Sigmoid colon (tissue), 7 donors: ENCODE data around the gene PIGT. TPM values are rescaled to one million over a fixed set of nuclear protein-coding genes. Genes with fewer than 3 reads are reported as not detected.

Source experiments
- DNase-seq: peaks from one replicate; pipeline ENCODE4 v3.0.0-alpha.2; 2019
- H3K27ac ChIP-seq, 4 donors: fragments of 200-600 bp; sonication (generic); one replicate each; pipeline ENCODE4 v1.5.1; 2016 to 2019; ENCODE audit warnings: mild to moderate bottlenecking in 1 of 4
- H3K27me3 ChIP-seq, 3 donors: fragments of 200-600 bp; sonication (generic); one replicate each; pipeline ENCODE4 v1.5.1; 2019; ENCODE audit warnings: mild to moderate bottlenecking in 1 of 3
- H3K36me3 ChIP-seq, 4 donors: fragments of 200-600 bp; sonication (generic); one replicate each; pipeline ENCODE4 v1.5.1; 2016 to 2019
- H3K4me1 ChIP-seq, 4 donors: fragments of 200-600 bp; sonication (generic); one replicate each; pipeline ENCODE4 v1.5.1; 2017 to 2019
- H3K4me3 ChIP-seq, 4 donors: fragments of 200-600 bp; sonication (generic); one replicate each; pipeline ENCODE4 v1.5.1; 2017 to 2019; ENCODE audit warnings: mild to moderate bottlenecking in 2 of 4, moderate library complexity in 1 of 4
- H3K9me3 ChIP-seq, 4 donors: fragments of 200-600 bp in 3 of 4; sonication (generic) in 3 of 4; one replicate each; pipeline versions ENCODE4 v1.5.1 to v1.6.1; 2013 to 2019
- EP300 ChIP-seq, 4 donors: sonication (generic); formaldehyde crosslinking; IDR thresholded peaks; one replicate each; pipeline ENCODE4 v1.6.1; 2017; ENCODE audit warnings: antibody characterized with exemption in 4 of 4
- POLR2A ChIP-seq, 2 donors: fragments of 450-650 bp; IDR thresholded peaks; one replicate each; pipeline ENCODE4 v1.6.1; 2016; ENCODE audit warnings: antibody characterized with exemption in 2 of 2, mild to moderate bottlenecking in 2 of 2, moderate library complexity in 2 of 2
- POLR2AphosphoS5 ChIP-seq, 4 donors: sonication (generic); formaldehyde crosslinking; IDR thresholded peaks; one replicate each; pipeline ENCODE4 v1.6.1; 2017; ENCODE audit warnings: antibody characterized with exemption in 4 of 4
- WGBS, 2 donors: extraction: QIAGEN DNeasy Blood & Tissue Kit; methylation state at CpG; one replicate each; pipeline ENCODE4 v1.1.7; 2013; 5-methylcytosine and 5-hydroxymethylcytosine counted together
- intact Hi-C: fragments of 100-400 bp; cut with DNase I; formaldehyde crosslinking; loops from one replicate; pipeline ENCODE4 v1.15.1; 2023
- polyA plus RNA-seq, 3 donors: library from polyadenylated mRNA; stranded (reverse); fragments of 200-250 nt; gene quantifications; one replicate each; pipeline ENCODE4 v1.2.3, GENCODE V29; 2013
- total RNA-seq, 4 donors: library from RNA; depleted of rRNA; stranded (reverse); fragments of >200 nt; gene quantifications; one replicate each; pipeline ENCODE4 v1.1.0, GENCODE V29; 2016
- TF ChIP-seq, protein P1 (sequence below), 4 experiments: fragments of 450-650 bp in 3 of 4; fragments of 200-600 bp in 1 of 4; IDR thresholded peaks; one replicate each; pipeline ENCODE4 v1.5.1; 2016 to 2019; ENCODE audit warnings: antibody characterized with exemption in 4 of 4, mild to moderate bottlenecking in 3 of 4, moderate library complexity in 2 of 4
- donor health status: healthy with polysubstance abuse.
- donor health status: Bipolar disorder and iron deficiency.
- donor health status: healthy.

Gene PIGT
- total and polyA plus RNA-seq, 7 donors = 33.0 to 98.7 (median 51.6) TPM

DNA sequence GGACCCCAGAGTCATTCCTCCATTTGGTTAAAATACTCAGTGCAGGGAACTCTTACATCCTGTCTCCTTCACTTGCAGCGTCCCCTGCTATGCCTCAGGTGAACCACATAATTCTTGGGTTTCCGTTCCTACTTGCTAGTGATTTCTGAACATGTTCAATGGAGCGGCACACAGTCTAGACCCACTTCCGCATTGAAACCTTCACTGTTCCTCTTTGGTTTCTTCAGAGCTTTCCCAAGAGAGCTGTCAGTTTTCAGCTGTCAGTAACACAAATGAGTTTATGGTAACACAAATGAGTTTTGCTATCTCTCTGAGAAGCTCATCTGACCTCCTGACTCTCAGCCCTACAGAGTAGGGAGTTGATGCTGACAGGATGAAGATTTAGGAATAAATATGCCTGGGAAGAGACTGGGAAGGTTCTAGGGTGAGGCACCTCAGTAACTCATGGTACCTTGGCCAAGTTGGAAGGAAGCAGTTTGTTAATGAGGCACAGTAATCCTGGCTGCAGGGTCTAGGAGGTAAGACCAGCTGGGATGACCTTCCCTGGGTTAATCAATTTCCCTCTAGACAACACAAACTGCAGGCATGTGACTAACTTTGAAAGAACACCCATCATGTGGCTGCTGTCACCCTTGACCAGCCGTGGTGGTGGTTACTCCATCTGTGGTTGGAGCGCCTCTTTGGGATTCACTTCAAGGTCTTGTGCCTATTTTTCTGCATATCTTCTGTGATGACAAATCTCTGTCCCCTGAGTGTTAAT, 47.5 kb upstream of the PIGT start:
- Histone ChIP-seq H3K36me3 (peaks cover 13 to 38% (median 22%) of the 10 kb centered on the region in 4 donors), H3K4me3 (no peak overlapping the region), H3K27me3 (no peaks in the 10 kb centered on the region), H3K27ac (no peak overlapping the region), H3K9me3 (no peaks in the 10 kb centered on the region), H3K4me1 (peaks cover 0 to 35% (median 30%) of the 10 kb centered on the region in 4 donors)
- DNase-seq = no peak
- intact Hi-C loops = loop anchor here (10.0 kb wide), 1 partner anchor 566 kb away; the partner anchor contains the start of gene PCIF1
- TF ChIP-seq, protein P1, sequence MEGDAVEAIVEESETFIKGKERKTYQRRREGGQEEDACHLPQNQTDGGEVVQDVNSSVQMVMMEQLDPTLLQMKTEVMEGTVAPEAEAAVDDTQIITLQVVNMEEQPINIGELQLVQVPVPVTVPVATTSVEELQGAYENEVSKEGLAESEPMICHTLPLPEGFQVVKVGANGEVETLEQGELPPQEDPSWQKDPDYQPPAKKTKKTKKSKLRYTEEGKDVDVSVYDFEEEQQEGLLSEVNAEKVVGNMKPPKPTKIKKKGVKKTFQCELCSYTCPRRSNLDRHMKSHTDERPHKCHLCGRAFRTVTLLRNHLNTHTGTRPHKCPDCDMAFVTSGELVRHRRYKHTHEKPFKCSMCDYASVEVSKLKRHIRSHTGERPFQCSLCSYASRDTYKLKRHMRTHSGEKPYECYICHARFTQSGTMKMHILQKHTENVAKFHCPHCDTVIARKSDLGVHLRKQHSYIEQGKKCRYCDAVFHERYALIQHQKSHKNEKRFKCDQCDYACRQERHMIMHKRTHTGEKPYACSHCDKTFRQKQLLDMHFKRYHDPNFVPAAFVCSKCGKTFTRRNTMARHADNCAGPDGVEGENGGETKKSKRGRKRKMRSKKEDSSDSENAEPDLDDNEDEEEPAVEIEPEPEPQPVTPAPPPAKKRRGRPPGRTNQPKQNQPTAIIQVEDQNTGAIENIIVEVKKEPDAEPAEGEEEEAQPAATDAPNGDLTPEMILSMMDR (IDR thresholded peaks at IDR 0.05) = no peak
- TF ChIP-seq POLR2AphosphoS5 (IDR thresholded peaks at IDR 0.05) (no peak), POLR2A (IDR thresholded peaks at IDR 0.05) (no peak), EP300 (IDR thresholded peaks at IDR 0.05) (no peak)
- WGBS, 2 donors = 47 to 89% methylated on average over 6 of the region's 6 CpGs

DNA sequence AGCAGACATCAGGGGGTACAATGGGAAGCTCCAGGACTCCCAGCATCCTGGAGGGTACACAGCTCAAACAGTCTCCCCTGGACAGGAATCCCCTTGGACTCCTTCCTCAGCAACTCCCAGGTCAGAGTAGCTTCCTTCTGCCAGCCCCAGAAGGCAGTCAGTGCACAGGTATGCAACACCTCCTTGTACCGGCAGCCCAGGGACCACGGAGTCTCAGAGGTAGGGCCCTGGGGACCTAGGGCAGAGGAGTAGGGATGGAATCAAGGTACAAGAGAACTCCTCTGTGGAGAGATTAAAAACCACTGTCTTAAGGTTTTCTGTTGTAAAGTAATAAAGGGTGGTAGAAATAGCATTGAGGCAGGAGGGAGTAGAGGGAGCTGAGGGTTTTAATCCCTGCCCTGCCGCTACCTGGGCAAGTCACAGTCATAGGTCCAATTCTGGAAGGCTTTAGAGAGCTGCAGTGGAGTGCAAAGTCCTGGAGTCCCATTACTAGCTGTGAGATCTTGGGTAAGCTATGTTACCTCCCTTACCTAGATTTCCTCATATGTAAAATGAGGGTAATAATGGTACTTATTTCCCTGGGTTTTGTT, 45.3 kb upstream of the PIGT start:
- no peak for DNase-seq
- TF ChIP-seq, protein P1 (IDR thresholded peaks at IDR 0.05) = no peak
- TF ChIP-seq EP300 (IDR thresholded peaks at IDR 0.05) (no peak), POLR2A (IDR thresholded peaks at IDR 0.05) (no peak), POLR2AphosphoS5 (IDR thresholded peaks at IDR 0.05) (no peak)
- peaks cover 10 to 33% (median 19%) of the 10 kb centered on the region in 4 donors for H3K36me3 ChIP-seq
- H3K9me3 ChIP-seq = no peaks in the 10 kb centered on the region
- no peak overlapping the region for H3K4me3 ChIP-seq
- peaks cover 0 to 19% (median 15%) of the 10 kb centered on the region in 4 donors for H3K4me1 ChIP-seq
- WGBS, 2 donors = 67 to 90% methylated on average over 3 of the region's 3 CpGs
- no peaks in the 10 kb centered on the region for H3K27me3 ChIP-seq
- intact Hi-C loops = no loop called here
- H3K27ac ChIP-seq = no peak overlapping the region

DNA sequence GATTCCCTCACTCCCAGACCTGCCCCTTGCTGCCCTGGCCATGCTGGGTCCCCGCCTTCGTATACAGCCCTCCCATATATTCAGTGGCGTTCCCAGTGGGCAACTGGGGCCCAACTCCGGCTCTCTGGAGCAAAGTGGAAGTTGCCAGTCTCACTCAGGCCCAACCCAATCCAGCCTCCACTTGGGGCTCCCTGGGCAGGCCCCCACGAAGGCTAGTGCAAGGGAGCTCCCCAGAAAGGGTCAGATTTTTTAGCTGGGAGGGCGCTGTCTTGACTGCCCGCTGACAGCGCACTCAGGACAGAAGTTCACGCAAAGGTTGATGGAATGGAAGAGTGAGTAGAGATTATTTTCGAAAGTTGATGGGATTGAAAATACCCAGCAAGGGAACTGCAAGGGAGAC, 43.7 kb upstream of the PIGT start:
- WGBS, 2 donors = 92 to 94% methylated on average over 10 of the region's 10 CpGs
- no peaks in the 10 kb centered on the region for H3K27me3 ChIP-seq
- peak overlapping the region; percentile 77 to 92 (median 82) for H3K27ac ChIP-seq
- TF ChIP-seq, protein P1 (IDR thresholded peaks at IDR 0.05) = no peak
- TF ChIP-seq POLR2A (IDR thresholded peaks at IDR 0.05) (no peak), POLR2AphosphoS5 (IDR thresholded peaks at IDR 0.05) (no peak), EP300 (IDR thresholded peaks at IDR 0.05) (no peak)
- H3K36me3 ChIP-seq = peaks cover 0 to 18% (median 7%) of the 10 kb centered on the region in 4 donors
- H3K4me3 ChIP-seq = peak overlapping the region in 3 of 4 donors; percentile 43 to 55 (median 53)
- intact Hi-C loops = loop anchor here (2.0 kb wide), 1 partner anchor 35 kb away; no protein-coding TSS in a partner anchor
- H3K9me3 ChIP-seq = no peaks in the 10 kb centered on the region
- no peak for DNase-seq
- H3K4me1 ChIP-seq = peaks cover 0 to 19% (median 15%) of the 10 kb centered on the region in 4 donors

DNA sequence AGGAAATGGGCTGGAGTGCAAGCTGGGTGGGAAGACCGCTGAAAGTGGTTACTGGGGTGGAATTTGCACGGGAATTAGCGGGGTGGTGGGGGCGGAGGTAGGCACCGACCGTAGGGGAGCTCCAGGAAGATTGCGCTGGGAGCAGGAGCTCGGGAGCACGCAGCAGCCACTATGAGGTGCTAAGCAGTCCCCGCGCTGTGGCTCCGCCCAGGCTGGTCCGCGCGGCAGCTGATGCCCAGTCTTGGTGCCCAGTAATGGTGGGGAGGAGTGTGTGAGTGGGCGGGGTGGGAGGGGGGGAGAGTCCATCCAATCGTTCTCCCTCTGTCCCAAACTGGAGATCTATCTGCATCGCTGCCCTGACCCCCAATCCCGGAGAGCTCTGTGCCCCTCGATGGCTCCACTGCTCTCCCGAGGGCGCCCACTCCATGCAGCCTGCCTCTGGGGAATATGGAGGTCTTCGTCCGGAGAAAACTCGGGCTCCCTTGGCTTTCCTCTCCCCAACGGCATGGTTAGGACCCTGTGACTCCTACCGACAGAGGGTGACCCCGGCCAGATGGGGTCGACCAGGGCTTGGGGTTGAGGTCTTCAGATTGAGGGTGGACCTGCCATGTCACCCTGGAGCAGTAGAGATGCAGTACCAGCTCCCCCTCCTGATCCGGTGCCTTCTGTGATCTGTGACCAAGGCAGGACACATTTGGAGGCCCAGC, 43.1 kb upstream of the PIGT start:
- 53 to 67% methylated on average over 30 of the region's 30 CpGs for WGBS, 2 donors
- no peaks in the 10 kb centered on the region for H3K27me3 ChIP-seq
- peaks cover 0 to 12% (median 2%) of the 10 kb centered on the region in 4 donors for H3K36me3 ChIP-seq
- peak; percentile 88 for DNase-seq
- TF ChIP-seq EP300 (IDR thresholded peaks at IDR 0.05) (no peak), POLR2A (IDR thresholded peaks at IDR 0.05) (no peak), POLR2AphosphoS5 (IDR thresholded peaks at IDR 0.05) (peak in 3 of 4 donors; percentile 22 to 43 (median 42))
- TF ChIP-seq, protein P1 (IDR thresholded peaks at IDR 0.05) = peak in 1 of 4 experiments; percentile 36
- H3K4me1 ChIP-seq = peaks cover 0 to 19% (median 15%) of the 10 kb centered on the region in 4 donors
- peak overlapping the region; percentile 77 to 92 (median 82) for H3K27ac ChIP-seq
- intact Hi-C loops = loop anchor here (1.0 to 2.0 kb wide), 2 partner anchors 34 to 65 kb away; no protein-coding TSS in a partner anchor
- H3K4me3 ChIP-seq = peak overlapping the region; percentile 1 to 55 (median 48)
- no peaks in the 10 kb centered on the region for H3K9me3 ChIP-seq
